Measurements from ENCODE around the gene NFATC2IP.

DNA sequence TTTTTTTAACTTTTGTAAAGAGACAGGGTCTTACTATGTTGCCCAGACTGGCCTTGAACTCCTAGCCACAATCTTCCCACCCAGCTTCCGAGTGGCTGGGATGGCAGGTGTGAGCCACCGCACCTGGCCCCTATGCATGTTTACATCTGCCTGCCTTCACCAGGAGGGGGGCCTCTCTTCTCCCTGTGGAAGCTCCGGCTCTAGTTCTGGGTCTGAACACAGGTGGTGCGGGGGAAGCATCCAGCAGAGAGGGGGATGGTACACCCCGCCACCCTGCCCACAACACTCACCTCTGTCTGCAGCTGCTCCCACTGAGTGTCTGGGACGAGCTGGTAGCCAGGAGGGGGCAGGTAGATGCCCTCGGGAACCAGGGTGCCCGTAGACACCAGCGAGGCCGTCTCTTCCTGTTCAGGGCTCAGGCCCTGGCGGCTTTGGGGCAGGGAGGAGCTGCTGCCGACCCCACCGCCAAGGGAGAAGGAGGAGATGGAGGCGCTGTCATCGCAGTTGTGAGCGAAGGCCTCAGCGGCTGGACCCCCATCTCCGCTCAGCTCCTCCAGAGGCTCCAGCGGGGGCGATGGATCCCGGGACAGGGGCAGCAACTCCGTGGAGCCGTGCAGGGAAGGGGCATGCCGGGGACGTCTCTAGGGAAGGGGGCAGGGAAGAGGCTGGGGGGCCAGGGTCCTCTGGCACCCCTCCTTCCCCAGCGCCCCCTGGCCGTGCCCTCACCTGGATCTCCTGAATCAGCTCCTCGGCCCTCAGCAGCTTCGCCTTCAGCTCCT, 36.6 kb upstream of the NFATC2IP start:
- TF ChIP-seq POLR2A (IDR thresholded peaks at IDR 0.05; ENCODE audit: low read depth, low read length) (no peak), TAF1 (IDR thresholded peaks at IDR 0.05; ENCODE audit: borderline replicate concordance, low read depth, low read length) (no peak), POLR2AphosphoS5 (IDR thresholded peaks at IDR 0.05; ENCODE audit: low read depth, low read length) (no peak)
